ENCODE data around the gene KIF5A. TPM values are rescaled to one million over a fixed set of nuclear protein-coding genes. Genes with fewer than 3 reads are reported as not detected.

KIF5A gene
- total and polyA plus RNA-seq, 2 experiments from 2014 or later = 0.11 to 0.36 TPM

DNA sequence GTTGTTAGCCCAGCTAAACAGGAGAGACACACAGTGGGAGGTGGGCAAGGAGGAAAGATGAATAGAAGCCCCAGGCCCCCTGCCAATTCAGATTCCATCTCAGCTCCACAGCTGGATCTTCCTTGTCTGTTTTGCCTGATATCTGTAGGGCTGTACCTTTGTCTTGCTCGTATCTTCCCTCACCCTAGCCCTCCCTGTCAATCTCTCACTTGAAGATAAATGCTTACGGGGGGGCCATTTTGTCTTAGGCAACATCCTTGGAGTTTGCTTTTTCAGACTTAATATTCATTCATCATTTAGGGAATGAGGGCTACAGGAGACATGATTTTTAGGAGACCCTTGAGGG, 2.4 kb downstream of the KIF5A start:
- H3K27me3 ChIP-seq = peaks cover 50% of the 10 kb centered on the region
- H3K4me1 ChIP-seq (ENCODE audit: low read depth) = peaks cover 6% of the 10 kb centered on the region
- TF ChIP-seq, protein P1, sequence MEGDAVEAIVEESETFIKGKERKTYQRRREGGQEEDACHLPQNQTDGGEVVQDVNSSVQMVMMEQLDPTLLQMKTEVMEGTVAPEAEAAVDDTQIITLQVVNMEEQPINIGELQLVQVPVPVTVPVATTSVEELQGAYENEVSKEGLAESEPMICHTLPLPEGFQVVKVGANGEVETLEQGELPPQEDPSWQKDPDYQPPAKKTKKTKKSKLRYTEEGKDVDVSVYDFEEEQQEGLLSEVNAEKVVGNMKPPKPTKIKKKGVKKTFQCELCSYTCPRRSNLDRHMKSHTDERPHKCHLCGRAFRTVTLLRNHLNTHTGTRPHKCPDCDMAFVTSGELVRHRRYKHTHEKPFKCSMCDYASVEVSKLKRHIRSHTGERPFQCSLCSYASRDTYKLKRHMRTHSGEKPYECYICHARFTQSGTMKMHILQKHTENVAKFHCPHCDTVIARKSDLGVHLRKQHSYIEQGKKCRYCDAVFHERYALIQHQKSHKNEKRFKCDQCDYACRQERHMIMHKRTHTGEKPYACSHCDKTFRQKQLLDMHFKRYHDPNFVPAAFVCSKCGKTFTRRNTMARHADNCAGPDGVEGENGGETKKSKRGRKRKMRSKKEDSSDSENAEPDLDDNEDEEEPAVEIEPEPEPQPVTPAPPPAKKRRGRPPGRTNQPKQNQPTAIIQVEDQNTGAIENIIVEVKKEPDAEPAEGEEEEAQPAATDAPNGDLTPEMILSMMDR (IDR thresholded peaks at IDR 0.05; ENCODE audit: low read depth, low read length) = no peak
- H3K4me3 ChIP-seq = no peak overlapping the region
- DNase-seq (ENCODE audit: low read depth in 1 of 2, low spot score in 1 of 2) = no peak
- no peak overlapping the region for H3K27ac ChIP-seq
- H3K9me3 ChIP-seq (ENCODE audit: low read depth) = no peaks in the 10 kb centered on the region
- no peaks in the 10 kb centered on the region for H3K36me3 ChIP-seq

DNA sequence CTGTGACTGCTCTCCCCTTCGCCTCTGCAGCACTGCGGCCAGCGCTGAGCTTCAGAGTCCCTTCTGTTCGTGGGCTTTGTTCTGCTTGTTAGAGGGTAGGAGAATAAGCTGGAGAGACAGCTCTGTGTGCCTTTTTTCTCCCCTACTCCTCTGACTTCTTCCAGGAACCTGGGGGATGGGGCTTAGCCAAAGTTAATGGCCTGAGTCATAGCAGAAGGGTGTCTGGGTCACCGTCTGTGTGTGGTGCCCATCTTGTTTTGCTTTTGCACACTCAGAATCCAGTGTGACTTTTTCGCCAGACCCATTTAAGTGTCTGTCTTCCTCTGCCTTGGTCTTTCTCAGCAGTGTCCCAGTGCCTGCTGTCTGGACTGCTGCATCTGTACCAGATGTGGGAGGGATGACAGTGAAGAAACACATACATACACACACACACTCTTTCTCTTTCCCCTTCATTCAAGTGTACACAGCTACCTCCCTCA, 3.0 kb downstream of the KIF5A start:
- TF ChIP-seq, protein P1 (IDR thresholded peaks at IDR 0.05; ENCODE audit: low read depth, low read length) = no peak
- H3K36me3 ChIP-seq = no peaks in the 10 kb centered on the region
- no peak overlapping the region for H3K27ac ChIP-seq
- no peak overlapping the region for H3K4me3 ChIP-seq
- DNase-seq (ENCODE audit: low read depth in 1 of 2, low spot score in 1 of 2) = peak; percentile 16 to 19
- peaks cover 49% of the 10 kb centered on the region for H3K27me3 ChIP-seq
- H3K4me1 ChIP-seq (ENCODE audit: low read depth) = peaks cover 6% of the 10 kb centered on the region
- no peaks in the 10 kb centered on the region for H3K9me3 ChIP-seq (ENCODE audit: low read depth)

DNA sequence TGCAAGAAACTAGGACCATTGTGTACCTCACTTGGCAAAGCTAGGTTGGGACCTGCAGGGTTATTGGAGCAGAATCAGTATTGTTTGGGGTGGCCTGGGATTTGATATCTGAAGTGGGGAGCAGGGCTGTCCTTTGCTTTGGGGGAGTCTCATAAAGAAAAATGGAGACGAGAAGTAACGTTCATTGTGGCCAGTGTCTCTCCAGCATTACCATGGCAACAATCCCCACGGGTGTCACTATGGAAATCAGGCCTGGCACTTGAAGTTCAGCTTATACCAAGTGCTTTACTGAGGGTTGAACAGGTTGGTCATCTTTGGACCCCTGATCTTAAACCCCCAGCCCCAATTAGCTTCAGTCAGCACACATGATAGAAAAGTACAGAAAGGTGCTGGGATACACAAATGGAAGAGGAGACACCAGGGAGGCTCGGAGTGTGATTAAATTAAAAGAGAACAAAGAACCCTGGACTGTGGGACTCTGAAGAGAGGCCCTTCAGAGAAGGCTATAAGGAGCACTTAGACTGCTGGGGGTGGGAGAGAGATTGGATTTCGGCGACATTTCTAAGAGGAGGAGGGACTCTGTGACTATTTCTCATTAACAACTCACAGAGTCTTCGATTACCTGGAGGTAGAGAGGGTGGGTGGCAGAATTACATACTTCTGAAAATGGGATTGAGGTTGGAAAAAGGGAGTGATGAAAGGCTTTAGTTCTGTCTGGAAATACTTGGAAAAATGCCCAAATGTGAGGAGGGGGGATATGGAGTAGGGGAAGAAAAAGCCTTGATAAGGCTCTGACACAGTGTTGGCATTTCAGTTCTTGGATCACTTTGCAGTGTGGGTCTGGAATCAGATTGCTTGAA, 3.7 kb downstream of the KIF5A start:
- TF ChIP-seq, protein P1 (IDR thresholded peaks at IDR 0.05; ENCODE audit: low read depth, low read length) = no peak
- Histone ChIP-seq H3K27me3 (peaks cover 42% of the 10 kb centered on the region), H3K4me1 (ENCODE audit: low read depth) (peaks cover 6% of the 10 kb centered on the region), H3K4me3 (no peak overlapping the region), H3K9me3 (ENCODE audit: low read depth) (no peaks in the 10 kb centered on the region), H3K27ac (no peak overlapping the region), H3K36me3 (no peaks in the 10 kb centered on the region)
- DNase-seq (ENCODE audit: low read depth in 1 of 2, low spot score in 1 of 2) = peak in 1 of 2 donors; percentile 6

DNA sequence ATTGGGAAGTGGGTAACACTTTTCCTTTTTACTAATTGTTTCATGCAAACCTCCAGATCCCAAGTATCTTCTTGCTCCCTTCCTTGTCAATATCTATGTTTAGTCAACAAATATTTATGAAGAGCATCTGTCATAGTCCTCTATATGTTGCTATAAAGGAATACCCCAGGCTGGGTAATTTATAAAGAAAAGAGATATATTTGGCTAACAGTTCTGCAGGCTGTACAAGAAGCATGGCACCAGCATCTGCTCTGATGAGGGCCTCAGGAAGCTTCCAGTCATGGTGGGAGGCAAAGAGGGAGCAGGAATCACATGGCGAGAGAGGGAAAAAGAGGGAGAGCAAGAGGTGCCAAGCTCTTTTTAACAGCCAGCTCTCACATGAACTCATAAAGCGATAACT, 4.6 kb downstream of the KIF5A start:
- TF ChIP-seq, protein P1 (IDR thresholded peaks at IDR 0.05; ENCODE audit: low read depth, low read length) = no peak
- DNase-seq (ENCODE audit: low read depth in 1 of 2, low spot score in 1 of 2) = no peak

DNA sequence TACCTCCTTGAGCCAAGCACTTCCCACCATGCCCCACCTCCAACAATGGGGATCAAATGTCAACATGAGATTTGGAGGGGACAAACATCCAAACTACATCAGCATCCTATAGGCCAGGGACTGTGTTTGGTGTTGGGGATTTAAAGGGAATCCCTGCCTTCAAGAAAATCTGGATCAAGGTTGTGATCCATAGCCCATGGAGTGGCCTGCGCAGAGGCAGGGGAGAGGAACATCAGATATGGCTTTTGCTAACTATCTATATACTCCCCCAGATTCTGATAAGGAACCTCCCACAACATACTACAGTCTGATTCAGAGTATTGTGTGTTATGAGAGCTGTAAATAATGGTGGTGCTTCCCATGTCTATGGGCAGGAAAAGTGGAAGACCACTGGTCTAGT, 5.1 kb downstream of the KIF5A start:
- H3K36me3 ChIP-seq = no peaks in the 10 kb centered on the region

More for the DNA sequence above, 4.6 kb downstream of the KIF5A start:
- H3K9me3 ChIP-seq (ENCODE audit: low read depth) = no peaks in the 10 kb centered on the region
- peaks cover 33% of the 10 kb centered on the region for H3K27me3 ChIP-seq
- H3K36me3 ChIP-seq = no peaks in the 10 kb centered on the region
- no peak overlapping the region for H3K4me3 ChIP-seq
- H3K27ac ChIP-seq = no peak overlapping the region
- H3K4me1 ChIP-seq (ENCODE audit: low read depth) = peaks cover 6% of the 10 kb centered on the region

More for the DNA sequence above, 5.1 kb downstream of the KIF5A start:
- DNase-seq (ENCODE audit: low read depth in 1 of 2, low spot score in 1 of 2) = no peak
- Histone ChIP-seq H3K27me3 (peaks cover 29% of the 10 kb centered on the region), H3K9me3 (ENCODE audit: low read depth) (no peaks in the 10 kb centered on the region), H3K27ac (no peak overlapping the region), H3K4me3 (no peak overlapping the region), H3K4me1 (ENCODE audit: low read depth) (peaks cover 6% of the 10 kb centered on the region)
- TF ChIP-seq, protein P1 (IDR thresholded peaks at IDR 0.05; ENCODE audit: low read depth, low read length) = no peak

All from cardiac muscle cell (in vitro differentiated cells and primary cell).